HK-2 (cell line): ENCODE measurements around the gene TPPP.

ENCODE experiments used
- DNase-seq: peaks from one replicate; pipeline ENCODE4 v3.0.0-alpha.2; 2018; ENCODE audit not compliant: unreplicated experiment

The TPPP gene

GRCh38 chr5:677131-678101 is 15.7 kb downstream of the TPPP start:
- no peak for DNase-seq

DNA sequence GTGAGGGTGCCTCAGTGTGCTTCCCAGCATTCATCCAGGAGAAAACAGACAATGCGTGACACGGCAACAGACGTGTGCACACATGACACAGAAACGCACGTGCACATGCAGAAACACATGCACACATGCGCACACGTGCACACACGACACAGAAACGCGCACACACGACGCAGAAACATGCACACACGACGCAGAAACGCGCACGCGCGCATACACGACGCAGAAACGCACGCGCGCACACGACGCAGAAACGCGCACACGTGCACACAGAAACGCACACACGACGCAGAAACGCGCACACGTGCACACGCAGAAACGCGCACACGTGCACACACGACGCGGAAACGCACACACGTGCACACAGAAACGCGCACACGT is 16.5 kb downstream of the TPPP start:
- no peak for DNase-seq

GRCh38 chr5:675871-676698 is 17.1 kb downstream of the TPPP start:
- DNase-seq: no peak

- no peak for DNase-seq
These were observed 17.9 kb downstream of the TPPP start for GRCh38 chr5:675111-675870.

- peak; percentile 24 for DNase-seq
These were observed 18.5 kb downstream of the TPPP start for GRCh38 chr5:674630-675011.

DNA sequence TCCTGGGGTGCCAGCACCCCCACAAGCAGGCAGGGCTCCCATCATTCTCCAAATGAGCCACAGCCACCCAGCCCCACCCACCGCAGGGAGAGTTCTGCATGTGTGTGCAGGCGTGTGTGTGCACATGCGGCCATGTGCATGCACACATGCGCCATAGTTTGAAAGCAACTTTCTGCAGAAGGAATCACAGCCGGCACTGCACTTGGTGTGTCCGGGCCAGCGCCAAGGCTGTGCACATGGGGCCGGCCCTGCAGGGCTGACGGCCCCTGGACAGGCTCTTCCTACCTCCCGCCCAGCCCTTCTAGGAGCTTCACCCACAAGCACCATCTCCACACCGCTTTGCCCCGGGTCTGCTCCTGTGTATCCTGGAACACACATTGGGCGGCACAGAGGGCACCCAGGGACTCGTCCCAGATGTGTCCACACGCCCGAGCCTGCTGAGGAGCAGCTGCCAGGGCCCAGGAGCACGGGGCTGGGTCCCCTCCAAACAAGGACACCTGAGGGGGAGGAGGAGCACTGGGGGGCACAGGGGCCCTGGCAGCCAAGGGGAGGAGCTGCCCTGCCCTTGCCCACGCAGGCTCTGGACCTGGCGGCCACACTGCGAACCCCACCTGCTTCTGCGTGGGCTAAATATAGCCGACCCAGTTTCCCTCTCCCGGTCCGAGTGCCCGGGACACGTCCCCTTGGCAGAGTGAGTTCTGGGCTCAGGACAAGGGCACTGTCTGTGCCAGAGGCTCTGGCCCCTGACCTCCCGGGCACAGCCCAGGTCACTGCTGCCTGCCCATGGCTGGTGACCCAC is 19.1 kb downstream of the TPPP start:
- peak; percentile 16 for DNase-seq

DNA sequence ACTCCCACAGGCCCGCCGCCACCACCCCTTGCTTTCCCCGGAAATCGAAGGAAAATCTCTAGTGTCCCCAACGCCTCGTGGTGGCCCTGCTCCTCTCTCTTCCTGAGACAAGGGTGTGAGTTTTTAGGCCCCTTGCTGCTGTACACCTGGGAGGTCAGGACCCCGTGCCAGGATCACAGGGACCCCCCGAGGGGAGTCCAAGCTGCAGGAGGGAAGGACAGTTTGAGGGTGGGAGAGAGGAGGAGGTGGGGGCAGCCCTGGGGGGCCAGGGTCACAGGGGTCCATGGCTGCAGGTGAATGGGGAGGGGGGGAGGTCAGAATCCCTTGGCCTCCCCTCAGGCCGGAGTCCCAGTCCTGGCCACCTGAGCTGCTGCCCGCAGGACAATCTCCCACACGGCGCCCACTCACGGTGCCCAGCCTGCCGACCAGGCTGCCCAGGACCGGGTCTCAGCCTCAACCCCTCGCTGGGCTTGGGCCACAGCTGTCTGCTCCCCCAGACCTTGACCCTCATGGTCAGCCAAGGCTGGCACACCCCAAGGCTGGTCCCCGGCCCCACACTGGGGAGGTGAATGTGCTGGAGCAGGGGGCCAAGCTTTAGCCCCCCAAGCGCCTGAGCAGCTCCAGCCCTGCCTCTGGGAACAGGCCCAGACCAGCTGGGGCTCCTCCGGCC is 19.9 kb downstream of the TPPP start:
- peak; percentile 18 for DNase-seq

GRCh38 chr5:672329-673160 is 20.6 kb downstream of the TPPP start:
- peak; percentile 65 for DNase-seq

- peak; percentile 71 for DNase-seq
These were observed 21.5 kb downstream of the TPPP start for GRCh38 chr5:671459-672328.

- DNase-seq: no peak
These were observed 22.5 kb downstream of the TPPP start for GRCh38 chr5:670396-671270.

DNA sequence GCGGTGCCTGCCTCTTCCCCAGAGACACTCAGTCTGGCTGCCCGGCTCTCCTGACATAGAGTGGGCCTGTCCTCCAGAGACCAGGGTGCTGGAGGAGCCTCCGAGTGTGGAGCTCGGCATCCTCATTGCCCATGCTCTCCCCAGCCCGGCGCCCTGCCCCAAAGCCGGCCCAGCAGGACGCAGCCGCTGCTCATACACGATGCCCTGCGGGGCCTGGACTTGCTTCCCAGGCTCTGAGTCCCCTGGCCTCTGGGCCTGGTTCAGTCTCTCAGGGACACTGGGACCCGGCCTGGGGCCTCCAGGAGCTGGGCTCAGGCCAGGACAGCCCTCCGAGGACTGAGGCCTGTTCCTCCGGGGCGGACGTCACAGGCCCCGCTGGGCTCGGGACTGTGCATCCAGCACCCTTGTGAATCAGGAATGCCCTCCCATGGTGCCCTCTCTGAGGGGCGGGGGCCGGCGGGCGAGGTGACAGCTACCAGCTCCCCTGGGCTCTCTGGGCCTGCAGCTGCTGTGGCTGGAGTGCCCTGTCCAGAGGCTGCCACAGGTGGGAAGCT is 23.2 kb downstream of the TPPP start:
- DNase-seq: no peak

GRCh38 chr5:669111-669841 is 23.9 kb downstream of the TPPP start:
- DNase-seq: no peak

DNA sequence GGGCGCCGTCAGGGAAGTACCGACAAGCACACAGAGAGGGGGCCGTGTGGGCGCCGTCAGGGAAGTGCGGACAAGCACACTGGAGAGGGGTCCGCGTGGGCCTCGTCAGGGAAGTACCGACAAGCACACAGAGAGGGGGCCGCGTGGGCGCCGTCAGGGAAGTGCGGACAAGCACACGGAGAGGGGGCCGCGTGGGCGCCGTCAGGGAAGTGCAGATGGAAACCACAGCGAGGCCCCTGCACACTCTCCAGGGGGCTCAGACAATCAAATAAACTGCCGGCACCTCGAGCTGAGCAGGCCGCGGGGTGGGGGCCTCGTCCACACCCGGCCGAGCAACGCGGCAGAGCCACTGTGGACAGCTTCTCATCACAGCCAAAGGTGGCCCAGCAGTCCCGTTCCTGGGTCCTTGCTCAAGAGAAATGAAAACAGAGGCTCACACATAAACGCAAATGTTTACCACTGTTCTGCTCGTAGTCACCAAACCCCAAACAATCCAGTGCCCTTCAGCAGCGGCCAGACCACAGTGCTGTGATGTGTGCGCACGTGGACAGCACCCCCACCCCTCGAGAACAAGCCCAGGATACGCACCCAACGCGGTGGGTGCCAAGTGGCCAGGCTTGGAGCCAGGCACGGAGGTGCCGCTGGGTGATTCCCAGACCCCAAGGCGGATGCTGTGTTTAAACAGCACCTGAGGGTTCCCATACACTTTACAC is 24.7 kb downstream of the TPPP start:
- DNase-seq: no peak

DNA sequence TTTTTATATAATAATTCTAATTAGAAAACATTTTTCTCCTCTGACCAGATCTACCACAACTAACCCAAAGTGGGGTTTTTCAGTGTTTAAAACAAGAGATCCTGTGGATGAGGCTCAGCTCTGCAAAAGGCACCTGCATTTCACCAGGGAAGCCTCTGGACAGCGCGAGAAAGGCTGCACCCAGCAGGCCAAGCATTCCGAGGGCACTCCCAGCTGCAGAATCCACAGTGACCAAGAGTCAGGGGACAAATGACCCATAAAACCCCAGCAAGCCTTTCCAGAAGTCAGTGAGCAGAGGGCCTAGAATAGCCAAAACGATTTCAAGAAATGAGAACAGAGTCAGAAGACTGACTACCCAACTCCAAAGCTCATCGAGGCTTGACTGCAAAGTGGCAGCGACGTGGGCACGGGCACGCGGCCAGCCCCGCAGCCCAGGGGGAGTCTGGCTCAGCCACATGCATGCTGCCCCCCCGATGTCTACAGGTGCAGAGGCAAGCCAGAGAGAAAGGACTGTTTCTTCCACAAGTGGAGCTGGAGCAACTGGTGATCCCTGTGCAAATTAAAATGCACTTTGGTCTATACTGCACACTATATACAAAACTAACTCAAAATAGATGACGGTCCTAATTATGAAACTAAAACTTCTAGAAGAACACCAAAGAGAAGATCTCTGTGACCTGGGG is 26.2 kb downstream of the TPPP start:
- DNase-seq: no peak

DNA sequence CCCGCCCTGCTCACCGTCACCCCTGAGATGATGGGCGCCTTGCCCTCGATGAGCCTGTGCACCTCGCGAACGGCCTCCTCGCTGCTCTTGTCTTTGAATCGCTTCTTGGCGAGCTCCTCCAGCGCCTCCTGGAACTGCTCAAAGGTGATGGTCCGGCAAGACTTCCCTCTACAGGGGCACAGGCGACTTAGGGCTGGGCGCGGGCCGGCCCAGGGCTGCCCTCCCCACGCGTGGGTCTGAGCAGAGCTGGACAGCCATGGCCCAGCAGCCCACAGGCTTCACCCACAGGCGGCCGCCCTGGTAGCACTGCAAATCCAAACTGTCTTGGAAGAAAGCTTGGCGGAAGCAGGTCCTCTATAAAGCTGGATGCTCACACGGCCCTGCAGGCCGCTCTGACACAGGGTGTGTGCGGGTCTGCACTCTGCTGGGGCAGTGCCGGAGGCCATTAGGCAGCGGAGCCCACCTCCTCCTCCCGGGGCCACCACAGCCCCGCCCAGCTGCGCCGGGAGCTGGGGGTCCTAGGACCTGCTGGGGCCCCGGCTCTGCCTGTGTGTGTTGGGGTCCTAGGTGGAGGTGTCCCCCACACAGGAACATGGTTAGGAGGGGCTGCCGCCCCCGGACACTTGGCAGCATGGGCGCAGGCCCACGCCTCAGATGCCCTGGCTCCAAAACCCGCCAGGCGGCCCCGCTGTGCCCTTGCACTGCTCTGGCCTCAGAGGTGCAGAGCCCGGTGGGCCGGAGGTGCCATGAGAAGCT is 27.0 kb downstream of the TPPP start:
- DNase-seq: no peak
